GM11168 (cell line): Measurements from ENCODE around the gene ZFHX3.

ENCODE experiments used
- in situ Hi-C: fragments of 300-500 bp; cut with MboI; formaldehyde crosslinking; loops from one replicate; pipeline ENCODE4 v1.12.0; 2022; ENCODE audit warnings: low sequenced_read_pairs; ENCODE audit not compliant: unreplicated experiment

The ZFHX3 gene

DNA sequence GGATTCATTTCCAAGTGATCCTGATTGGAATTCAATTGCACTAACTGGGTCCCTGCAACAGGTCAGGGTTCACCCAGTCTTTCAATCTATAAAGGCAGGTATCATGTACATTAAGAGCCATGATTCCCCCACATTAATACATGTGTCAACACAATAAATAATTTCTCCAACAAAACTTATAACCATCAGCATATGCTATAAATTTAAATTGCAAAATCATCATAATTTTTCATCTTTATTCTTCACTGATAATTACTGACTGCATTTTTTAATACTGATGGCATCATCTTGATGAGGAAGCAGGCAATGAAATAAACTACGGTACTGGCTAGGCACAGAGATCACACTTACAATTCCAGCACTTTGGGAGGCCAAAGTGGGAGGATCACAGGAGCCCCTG, 59.4 kb downstream of the ZFHX3 start:
- in situ Hi-C loops = no loop called here

GRCh38 chr16:72987480-72987901, 60.4 kb downstream of the ZFHX3 start:
- in situ Hi-C loops = no loop called here

- in situ Hi-C loops = no loop called here
These were observed 61.9 kb downstream of the ZFHX3 start for GRCh38 chr16:72985995-72986394.

DNA sequence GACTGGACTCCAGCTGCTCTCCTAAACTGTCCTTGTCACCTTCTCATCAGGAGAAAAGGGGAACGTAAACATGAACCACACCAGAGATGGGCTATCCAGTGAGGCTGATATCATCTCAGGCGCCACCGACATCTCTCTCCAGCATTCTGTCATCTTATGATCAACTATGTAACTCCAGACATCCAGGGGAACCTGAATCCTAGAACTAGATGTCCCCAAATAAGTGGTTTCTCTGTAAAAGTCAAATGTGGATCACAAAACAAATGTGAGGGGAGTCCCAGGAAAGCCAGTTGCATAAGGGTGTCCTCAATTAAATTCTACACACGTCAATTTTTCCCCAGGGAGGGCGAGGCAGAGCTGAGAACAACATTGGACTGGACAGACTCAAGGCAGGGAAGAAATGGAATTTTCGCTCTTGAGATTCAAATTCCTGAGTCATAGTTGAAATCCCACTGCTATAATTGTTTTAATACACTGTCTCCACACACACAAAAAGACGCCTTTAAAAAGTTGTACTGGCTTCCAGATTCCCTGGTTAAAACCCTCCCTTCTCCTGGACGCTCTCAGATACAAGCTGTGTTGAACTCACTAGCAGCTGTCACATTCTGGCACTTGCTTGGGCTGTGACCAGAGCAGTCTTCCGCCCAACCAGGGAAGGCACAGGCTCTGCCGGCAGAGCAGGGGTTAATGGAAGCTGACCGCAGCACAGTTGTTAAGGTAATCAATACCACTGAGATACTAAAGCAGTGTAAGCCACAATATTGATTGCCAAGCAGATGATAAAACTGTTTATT, 62.6 kb downstream of the ZFHX3 start:
- in situ Hi-C loops = no loop called here

DNA sequence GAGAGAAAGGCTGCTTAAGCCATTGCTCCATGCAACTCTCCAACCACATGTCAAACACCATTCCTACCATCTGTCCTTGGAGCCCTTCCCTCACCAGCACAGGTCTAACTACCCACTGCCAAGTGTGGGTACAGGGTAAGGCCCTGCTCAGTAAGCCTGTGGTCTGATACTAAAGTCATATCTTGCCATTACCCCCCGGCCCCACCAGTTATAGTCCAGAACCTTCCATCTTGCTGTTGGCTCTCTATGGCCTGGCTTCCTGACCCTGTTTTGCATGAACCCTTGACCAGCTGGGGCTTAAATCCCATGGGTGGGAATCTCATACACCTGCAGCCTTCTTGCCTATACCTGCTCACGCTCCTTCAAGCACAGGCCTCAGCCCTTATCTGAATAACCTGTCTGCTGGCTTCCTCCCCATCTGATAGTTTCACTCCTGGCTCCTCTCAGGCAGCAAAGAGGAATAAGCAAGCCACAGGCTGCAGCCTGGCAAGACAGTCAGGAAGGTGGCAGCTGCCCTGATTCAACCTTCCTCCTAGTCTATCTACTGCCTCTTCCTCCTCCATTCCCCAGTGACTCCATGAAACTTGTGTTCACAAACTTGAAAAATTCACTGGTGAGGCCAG, 64.1 kb downstream of the ZFHX3 start:
- in situ Hi-C loops = no loop called here

GRCh38 chr16:72983241-72983640, 64.7 kb downstream of the ZFHX3 start:
- in situ Hi-C loops = no loop called here

DNA sequence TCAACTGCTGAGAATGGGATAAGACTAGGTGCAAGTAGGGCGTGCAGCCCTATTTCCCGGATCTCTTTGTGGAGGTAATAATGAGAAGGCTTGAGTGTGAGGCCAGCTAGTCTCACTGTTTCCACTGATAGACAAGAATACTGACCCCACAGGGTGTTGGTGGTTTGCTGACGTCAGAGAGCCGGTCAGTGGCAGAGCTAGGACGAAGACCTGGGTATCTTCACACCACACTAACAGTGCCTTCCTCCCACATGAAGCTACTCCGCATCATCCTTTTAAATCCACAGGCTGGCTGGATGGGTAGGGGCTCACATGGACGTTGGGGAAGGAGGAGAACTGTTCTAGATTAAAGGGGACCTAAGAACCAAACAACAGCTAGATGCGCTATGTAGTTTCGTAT, 68.0 kb downstream of the ZFHX3 start:
- in situ Hi-C loops = no loop called here

DNA sequence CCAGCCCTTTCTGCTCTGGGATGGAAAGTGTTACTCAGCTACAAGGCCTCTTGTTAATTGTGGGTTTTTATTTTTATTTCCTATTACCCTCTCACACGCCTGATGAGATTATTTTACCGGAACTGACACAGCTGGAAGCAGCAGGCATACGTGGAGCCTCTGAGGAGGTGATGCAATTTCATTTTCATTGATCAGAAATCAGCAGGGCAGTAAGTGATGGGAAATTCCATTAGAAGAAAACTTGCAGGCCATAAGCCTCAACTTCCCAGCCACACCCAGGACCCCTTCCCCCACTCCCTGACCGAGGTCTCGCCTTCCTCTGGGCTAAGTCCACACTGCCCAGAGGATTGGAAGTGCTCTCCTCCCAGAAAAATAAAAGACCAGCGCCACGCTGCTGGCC, 69.7 kb downstream of the ZFHX3 start:
- in situ Hi-C loops = no loop called here

- in situ Hi-C loops = no loop called here
These were observed 70.8 kb downstream of the ZFHX3 start for GRCh38 chr16:72977127-72977526.

DNA sequence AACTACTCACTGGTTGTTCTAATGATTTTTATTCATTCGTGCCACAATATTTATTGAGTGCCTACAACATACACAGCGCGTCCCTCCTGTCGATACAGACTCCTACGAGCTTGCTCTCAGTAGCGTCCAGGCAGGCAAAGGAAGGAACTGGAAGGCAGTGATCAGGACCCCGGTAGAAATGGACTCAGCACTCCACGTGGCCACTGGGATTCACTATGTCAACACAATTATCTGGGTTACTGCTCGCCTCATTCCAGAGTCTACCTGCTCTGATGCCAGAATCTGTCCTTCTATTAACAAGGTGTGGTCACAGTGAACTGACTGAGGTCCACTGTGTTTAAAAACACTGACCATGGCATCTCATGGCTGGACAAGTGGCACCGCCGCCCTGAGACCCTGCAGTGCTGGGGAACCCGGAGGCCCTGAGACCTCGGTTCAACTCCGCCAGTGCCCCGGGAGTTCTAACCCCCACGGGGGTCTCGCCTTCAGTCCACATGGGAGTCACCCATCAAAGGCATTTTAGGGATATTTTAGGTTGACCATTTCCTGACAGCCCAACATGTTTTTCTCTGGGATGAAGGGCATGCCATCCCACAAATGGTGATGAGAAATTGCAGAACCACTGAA, 71.4 kb downstream of the ZFHX3 start:
- in situ Hi-C loops = no loop called here

GRCh38 chr16:72975809-72976437, 72.0 kb downstream of the ZFHX3 start:
- in situ Hi-C loops = no loop called here

- in situ Hi-C loops = no loop called here
These were observed 73.7 kb downstream of the ZFHX3 start for GRCh38 chr16:72974142-72974769.

DNA sequence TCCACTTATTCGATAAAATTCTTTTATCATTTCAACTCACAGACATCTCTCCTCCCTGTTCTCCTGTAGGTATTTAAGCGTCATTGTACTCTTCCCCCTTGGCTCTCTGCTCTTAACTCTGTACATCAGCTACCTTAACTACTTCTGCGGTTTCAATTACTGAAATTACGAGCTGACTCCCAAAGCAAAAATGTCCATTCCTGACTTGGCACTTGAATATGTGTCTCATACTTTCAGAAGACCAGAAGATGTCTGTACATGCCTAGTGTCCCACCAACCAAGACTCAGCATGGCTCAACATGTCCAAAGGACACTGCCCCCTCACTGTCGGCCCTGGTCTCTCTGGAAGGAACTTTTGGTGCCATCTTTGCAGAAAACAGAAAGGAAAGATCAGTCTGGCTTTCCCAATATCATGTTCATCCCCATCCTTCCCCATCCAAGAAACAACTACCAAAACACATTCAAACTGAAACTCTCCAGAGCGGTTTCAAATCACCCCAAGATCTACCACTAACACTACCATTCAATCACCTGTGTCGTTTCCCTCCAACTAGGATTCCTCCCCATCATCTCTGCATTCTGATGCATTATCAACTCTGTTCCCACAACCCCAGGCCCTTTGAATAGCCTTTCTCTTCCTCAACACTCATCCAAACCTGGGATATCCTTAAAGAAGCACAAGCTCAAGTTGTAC, 74.9 kb downstream of the ZFHX3 start:
- in situ Hi-C loops = no loop called here

- in situ Hi-C loops = no loop called here
These were observed 76.6 kb downstream of the ZFHX3 start for GRCh38 chr16:72971370-72971769.

- in situ Hi-C loops = no loop called here
These were observed 77.3 kb downstream of the ZFHX3 start for GRCh38 chr16:72970656-72971055.

DNA sequence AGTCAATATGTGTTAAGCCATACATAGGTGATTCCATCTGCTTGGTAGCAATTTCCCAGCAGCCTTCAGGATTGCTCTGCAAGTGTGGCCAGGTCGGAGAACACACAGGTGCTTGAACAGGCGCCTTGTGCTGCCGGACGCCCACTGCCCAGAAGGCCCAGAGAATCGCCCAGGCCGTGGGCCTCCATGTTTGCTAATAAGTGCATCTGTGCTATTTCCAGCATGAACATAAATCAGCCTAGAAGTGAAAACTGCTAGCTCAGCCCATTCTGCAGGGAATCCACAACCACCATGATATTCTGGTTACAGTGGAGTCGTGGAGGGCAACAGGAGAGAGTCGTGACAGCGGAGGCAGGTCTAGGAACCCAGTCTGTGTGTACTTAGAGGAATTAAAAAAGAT, 78.1 kb downstream of the ZFHX3 start:
- in situ Hi-C loops = no loop called here

DNA sequence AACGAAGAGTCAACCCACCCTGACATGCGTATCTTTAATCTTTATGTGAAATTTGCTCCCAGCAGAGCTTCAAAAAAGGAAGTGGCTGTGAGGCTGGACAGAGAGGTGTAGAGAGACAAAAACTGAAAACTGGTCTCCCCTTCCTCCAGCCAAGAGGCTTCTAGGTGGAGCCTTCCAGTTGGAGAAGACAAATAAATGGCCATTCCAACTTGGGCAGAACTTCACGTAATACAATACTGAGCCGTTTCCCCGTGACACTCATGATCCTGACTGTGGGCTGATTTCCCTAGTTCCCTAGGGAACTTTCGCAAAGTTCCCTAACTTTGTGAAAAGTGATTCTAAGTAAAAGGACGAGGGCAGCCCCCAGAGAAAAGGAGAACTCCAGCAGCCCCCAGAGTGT, 78.8 kb downstream of the ZFHX3 start:
- in situ Hi-C loops = no loop called here

- in situ Hi-C loops = no loop called here
These were observed 80.0 kb downstream of the ZFHX3 start for GRCh38 chr16:72967941-72968340.

DNA sequence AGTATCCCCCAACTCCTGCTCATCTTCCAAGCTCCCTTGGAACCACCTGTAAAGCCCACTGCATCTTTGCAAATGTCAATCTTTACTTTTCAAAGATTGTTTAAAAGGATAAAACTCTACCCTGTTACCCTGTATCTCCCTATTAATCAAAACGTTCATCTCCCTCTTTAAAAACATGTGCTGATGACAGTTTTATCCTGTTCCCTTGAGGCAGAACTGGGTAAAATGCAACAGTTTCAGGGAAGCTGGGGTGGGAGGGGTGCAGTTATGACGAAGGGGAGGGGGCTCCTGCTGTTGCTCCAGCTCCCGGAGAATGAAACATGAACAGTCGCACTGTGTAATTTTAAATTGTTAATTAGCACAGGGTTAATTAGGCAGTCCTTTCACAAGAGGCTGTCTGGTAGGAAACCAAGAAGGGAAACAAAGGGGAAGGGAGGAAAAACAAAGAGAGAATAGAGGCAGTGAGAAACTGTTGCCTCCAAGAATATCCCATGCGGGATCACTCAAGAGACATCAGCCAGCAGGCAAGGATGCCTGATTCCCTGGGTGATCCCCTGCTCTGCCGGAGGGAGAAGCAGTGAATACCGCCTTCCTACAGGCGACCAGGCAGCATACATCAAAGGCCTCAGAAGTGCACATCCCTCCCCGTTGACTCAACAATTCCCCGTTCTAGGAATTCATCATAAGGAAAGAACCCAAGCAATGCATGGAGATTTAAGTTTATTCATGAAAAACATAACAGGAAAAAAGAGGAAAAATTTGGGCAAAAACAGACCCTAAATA, 84.2 kb downstream of the ZFHX3 start:
- in situ Hi-C loops = no loop called here
